ENCODE measurements around the gene ITGA5.

- TF ChIP-seq CTCF (optimal IDR thresholded peaks at IDR 0.05 in 1 of 3, IDR thresholded peaks at IDR 0.05 in 1 of 3, conservative IDR thresholded peaks at IDR 0.05 in 1 of 3; ENCODE audit: extremely low read depth in 1 of 3, insufficient read depth in 2 of 3, low read length in 3 of 3): no peak
- TF ChIP-seq EZH2 (IDR thresholded peaks at IDR 0.05; ENCODE audit: low read length): no peak
Observed at GRCh38 chr12:54374562-54375258, 44.4 kb downstream of the ITGA5 start.
